Stimulated activated CD8-positive, alpha-beta memory T cell treated with anti-CD3 and anti-CD28 coated beads, Interleukin-15, amount 100 ng/mL, for 4 hours (primary cell): ENCODE measurements around the gene ABL1.
A peak's percentile ranks its signal among the peaks of the same experiment; 100 is the strongest.
"Not testable (repeated sequence)": the region's sequence is repeated elsewhere in the genome, so short reads cannot be mapped to it uniquely, and the experiment has no call there.

Experiments
- DNase-seq, 2 donors: peaks; one replicate each; pipeline ENCODE4 v3.0.0-alpha.2; 2020; ENCODE audit warnings: low read depth in 2 of 2

The ABL1 gene

DNA sequence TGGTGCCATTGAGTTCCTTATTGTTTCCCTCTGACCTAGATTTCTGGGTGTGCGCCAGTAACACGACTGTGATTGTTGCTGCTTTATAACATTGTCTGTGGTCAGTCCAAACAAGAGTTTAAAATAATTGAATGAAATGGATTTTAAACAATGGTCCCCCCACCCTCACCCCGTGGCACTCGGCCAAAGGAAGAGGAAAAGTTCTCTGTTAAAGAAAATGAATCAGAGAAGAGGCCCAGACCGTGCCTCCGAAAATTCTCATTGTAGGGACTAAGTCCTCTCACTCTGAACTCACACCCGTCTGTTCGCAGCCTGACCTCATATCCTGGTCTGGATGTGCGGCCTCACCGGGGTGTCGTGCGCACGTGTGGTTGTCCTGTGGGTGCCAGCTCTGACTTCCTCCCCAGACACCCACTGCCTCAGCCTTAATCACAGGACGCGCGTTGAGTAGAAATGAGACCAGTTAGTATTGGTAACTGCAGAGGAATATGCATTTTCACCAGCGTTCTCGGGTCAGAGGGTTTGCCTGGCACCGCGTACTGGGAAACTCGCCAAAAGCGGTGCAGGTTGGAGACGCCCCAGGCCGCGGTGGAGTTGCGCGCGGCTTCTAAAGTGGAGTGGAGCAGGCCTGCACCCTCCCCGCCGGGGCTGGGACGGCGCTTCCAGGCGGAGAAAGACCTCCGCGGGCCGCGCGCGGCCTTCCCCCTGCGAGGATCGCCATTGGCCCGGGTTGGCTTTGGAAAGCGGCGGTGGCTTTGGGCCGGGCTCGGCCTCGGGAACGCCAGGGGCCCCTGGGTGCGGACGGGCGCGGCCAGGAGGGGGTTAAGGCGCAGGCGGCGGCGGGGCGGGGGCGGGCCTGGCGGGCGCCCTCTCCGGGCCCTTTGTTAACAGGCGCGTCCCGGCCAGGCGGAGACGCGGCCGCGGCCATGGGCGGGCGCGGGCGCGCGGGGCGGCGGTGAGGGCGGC is at the start of gene ABL1:
TSS of gene ABL1 (plus strand) at position 884 of the 966 bp plus-strand sequence. CDS start 193 bp downstream, outside the sequence.
- DNase-seq = peak; percentile 29 to 37

DNA sequence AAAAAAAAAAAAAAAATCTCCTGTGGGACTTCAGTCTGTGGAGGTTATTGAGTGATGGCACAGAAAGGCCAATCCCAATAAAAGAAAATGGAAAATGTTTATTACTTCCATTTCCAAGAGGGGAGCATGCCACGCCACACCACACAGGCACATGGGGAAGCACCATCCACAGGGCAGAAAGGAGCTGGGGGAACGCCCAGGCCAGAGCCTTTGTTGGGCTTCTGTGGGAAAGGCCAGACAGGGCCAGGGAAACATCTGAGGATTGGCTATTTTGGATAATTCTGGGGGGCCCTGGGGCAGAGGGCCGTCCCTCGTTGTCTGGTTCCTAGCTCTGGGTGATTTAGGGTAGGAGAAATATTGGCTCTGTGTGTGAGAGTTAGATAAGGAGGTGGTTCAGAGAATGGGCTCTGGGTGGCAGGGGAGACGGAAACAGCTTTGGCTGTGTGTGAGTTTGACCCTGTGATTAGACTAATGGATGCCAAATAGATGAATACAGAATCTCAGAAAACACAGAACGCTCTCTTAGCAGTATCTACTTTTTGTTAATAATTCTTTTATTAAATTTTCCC is 49.0 kb upstream of the ABL1 start:
- DNase-seq = no peak

DNA sequence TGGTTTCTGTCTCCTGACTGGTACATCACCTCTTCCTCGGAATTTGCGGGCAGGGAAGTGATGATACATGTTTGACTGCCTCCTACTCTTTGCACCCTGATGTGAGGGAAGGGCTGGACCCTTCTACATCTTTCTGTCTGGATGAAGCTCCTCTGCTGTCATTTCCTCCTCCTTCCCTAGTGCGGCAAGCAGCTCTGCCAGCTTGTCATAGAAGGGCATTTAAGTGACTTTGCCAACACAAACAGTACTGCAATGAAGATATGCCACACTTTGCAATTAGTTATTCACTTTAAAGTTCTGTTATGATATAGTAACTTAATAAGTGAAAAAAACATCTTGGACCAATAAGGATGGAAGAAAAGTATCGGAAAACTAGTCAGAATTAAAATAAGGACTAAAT is 48.5 kb upstream of the ABL1 start:
- no peak for DNase-seq

DNA sequence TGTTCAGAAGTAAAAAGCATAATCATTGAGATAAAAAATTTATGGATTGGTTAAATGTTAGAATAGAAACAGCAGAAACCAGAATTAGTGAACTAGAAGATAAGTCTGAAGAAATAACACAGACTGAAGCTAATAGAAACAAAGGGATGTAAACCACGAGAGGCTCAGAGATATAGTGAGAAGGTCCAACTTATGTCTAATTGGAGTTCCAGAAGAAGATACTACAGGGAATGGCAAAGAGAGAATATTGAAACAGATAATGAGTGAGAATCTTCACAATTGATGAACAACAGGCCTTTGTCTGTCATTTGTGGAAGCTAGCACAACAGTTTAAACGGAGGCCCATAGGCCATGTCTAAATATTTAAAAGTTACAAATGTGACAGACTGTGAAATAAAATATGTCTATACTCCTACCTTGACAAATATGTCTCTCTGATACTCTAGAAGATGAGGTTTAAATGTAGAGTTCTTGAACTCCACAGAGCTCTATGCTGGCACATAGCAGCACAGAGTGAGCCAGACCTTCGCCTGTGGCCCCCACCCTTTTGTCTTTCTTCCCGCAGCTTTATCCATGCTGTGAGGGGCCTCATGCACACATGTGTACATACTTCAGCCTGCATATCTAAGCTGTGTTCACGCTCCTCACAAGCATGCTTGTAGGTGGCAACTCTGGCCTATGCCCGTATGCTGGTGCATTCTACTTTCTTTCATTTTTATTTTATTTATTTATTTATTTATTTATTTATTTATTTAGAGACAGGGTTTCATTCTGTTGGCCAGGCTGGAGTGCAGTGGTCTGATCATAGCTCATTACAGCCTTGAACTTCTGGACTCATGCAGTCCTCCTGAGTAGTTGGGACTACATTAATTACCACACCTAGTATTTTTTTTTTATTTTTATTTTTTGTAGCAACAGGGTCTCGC is 45.0 kb upstream of the ABL1 start:
- DNase-seq = no peak

- no peak for DNase-seq
Measured at GRCh38 chr9:130791303-130791894, 43.7 kb upstream of the ABL1 start.

- DNase-seq = no peak
Measured at GRCh38 chr9:130793589-130793988, 41.5 kb upstream of the ABL1 start.

DNA sequence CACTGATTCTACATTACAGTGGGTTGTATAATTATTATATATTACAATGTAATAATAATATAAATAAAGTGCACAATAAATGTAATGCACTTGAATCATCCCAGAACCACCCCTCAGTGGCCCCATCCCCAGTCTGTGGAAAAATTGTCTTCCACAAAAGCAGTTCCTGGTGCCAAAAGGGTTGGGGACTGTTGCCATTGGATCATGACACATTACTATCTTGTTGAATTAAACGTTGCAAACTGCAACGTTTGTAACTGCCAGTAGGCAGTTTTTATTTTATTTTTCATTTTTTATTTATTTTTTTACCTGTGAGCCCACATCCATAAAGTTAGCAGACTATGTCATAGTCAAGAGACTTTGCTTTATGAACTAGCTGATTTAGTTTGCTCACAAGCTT is 41.0 kb upstream of the ABL1 start:
- DNase-seq = not testable (repeated sequence)

DNA sequence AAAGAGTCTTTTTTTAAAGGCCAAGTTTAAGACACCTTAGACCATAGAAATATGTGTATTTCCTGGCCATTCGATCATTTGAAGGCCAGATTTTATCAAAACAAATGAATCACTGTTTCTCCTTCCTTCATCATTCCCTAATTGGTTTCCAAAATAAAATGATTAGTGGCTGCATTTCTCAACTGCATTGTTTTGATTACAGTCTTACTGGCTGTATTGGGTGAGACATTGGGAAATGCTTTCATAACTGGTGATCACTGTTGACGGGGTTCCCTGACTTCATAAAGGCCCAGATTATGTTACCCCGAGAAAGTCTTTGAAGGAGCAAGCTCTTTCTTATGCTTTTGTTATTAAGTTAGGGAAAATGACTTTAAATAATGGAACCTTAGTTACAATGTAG is 40.6 kb upstream of the ABL1 start:
- not testable (repeated sequence) for DNase-seq

GRCh38 chr9:130794923-130795495 is 40.0 kb upstream of the ABL1 start:
- no peak for DNase-seq

DNA sequence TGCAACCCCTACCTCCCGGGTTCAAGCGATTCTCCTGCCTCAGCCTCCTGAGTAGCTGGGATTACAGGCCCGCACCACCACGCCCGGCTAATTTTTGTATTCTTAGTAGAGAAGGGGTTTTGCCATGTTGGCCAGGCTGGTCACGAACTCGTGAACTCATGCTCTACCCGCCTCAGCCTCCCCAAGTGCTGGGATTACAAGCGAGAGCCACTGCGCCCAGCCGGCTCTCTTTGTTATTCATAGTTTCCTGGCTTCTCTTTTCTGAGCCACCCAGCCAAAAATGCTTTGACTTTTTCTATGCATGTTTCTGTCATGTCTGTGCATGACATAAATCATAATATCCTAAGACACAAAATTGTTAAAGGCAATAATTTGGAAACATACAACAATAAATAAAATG is 31.9 kb upstream of the ABL1 start:
- DNase-seq = not testable (repeated sequence)

GRCh38 chr9:130805510-130806326 is 29.3 kb upstream of the ABL1 start:
- DNase-seq = no peak

DNA sequence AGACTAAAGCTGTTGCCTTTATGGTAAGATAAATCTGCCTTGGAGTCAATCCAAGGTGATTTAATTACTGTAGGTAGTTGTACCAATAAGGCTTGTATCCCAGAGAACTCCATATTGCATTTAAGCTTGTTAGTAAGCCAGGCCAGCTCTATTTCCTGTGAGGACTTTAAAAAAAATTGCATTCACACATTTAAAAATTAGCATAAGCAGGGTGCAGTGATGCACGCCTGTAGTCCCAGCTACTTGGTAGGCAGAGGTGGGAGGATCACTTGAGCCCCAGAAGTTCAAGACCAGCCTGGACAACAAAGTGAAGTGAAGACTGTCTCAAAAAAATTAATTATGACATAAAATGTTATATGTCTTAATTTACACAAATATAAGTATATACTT is 28.7 kb upstream of the ABL1 start:
- DNase-seq = no peak

DNA sequence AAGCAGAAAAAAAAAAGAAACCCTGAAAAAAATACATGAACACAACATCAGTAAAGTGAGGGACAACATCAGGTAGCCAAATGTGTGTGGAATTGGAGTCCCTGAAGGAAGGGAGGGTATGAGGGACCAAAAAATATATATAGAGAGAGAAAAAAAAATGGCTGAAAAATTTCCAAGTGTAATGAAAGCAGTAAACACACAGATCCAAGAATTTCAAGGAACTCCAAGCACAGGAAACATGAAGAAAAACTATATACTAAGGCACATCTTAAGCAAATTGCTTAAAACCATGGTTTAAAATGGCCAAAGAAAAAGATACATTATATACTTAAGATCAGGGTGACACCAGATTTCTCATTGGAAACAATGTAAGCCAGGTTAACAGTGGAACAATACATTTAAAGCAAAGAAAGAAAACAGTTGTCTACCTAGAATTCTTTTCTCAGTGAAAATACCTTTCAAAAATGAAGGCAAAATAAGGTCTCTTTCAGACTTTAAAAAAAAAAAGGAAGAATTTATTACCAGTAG is 24.4 kb upstream of the ABL1 start:
- DNase-seq = no peak

GRCh38 chr9:130815242-130815808 is 19.7 kb upstream of the ABL1 start:
- DNase-seq = no peak

DNA sequence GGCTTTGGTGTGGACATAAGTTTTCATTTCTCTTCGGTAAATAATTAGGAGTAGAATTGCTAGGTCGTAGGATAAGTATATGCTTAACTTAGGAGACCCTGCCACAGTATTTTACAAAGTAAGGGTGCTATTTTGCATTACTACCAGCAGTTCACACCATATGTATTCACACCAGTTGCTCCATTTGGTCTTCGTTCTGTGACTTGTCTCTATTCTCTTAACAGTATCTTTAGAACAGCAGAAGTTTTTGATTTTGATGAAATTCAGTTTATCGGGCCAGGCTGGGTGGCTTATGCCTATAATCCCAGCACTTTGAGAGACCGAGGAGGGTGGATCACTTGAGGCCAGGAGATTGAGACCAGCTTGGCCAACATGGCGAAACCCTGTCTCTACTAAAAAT is 17.1 kb upstream of the ABL1 start:
- DNase-seq = no peak

DNA sequence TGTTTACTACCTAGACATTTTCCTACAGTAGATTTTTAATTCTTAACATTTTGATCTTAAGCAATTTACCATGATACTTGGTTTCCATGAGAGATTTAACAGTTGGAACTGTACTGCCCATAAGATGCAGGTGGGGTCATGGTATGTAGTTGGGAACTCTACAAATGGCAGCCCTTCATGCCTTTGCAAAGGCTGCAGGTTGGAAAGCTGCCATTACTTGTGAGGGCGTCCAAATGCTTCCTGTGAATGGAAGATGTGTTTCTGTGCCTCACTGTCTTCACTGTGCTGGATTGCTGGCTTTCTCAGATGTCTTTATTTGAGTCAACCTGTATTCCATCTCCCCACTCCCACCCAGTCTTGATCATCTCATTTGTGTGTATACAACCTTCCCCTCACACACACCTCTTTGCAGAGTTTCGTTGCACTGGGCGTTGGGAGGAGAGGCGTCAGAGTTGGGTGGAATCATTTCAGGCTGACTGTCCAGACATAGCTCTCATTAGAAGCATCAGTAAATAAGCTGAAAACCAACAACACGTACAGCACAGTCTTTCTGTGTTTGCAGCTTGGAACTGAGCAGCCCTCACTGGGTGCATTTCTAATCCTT is 14.8 kb upstream of the ABL1 start:
- DNase-seq = no peak

- DNase-seq = no peak
Measured at GRCh38 chr9:130823435-130823834, 11.6 kb upstream of the ABL1 start.

DNA sequence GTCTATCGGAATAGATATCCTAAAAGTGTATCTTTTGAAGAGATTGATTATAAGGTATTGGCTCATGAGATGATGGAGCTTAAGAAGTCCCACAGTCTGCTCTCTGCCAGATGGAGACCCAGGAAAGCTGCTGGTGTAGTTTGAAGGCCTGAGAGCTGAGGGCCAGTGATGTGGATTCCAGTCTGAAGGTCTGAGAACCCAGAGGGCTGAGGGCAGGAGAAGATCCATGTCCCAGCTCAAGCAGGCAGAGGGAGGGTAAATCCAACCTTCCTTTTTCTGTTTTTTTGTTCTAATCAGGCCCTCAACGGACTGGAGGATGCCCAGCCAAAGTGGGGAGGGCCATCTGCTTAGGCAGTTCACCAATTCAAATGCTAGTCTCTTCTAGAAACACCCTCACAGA is 11.0 kb upstream of the ABL1 start:
- DNase-seq = no peak

DNA sequence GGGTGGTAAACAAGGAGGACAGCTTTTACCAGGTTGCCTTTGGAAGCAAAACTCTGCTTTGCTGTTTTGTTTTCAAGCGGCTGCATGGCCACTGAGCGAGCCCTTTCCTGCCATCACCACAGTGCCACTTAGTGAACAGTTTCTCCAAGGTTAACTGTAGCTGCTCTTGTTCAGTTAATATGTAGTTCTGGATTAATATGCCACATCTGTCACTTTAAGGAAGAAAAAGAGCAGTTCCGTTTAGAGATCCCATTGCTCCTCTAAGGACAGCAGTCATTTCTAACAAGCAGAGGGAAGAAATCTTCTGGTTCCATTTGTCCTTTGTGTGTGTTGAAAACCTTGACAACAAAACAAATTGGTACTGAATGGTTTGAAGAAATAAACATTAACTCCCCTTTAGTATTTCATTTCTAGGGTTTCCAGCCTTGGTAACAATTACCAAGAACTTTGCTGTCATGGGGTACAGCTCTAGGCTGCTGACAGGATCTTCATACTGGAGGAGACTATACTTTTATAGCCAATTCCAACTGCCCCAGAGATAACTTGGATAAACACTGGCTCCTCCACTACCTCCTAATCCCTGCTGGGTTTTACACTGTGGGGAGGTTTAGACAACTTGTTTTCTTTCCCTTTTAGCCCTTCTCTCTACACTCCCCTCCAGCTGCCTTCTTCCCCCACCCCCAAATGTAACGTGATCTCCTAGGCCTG is 10.3 kb upstream of the ABL1 start:
- DNase-seq = no peak
